Spleen (tissue), 7 donors: Measurements from ENCODE around the gene ATP2B3.

ENCODE experiments used
- POLR2A ChIP-seq, 3 donors: fragments of 450-650 bp; IDR thresholded peaks; one replicate each; pipeline ENCODE4 v1.5.1; 2017; ENCODE audit warnings: antibody characterized with exemption in 3 of 3, mild to moderate bottlenecking in 1 of 3
- TF ChIP-seq, protein P1 (sequence below), 11 experiments: fragments of 200-600 bp in 7 of 11; fragments of 450-650 bp in 4 of 11; sonication (generic) in 4 of 11; IDR thresholded peaks in 8 of 11; conservative IDR thresholded peaks in 3 of 11; 1 replicate in 7 of 11; 2 replicates in 4 of 11; pipeline versions ENCODE4 v1.4.0 to v1.8.0; 2016 to 2021; ENCODE audit warnings: antibody characterized with exemption in 11 of 11, inconsistent platforms in 4 of 11, mild to moderate bottlenecking in 1 of 11
- donor health status: DM: no; HTN: no; CAD: no; lungs with moderate emphysema.
- donor health status: DM: no; HTN: no; CAD: no.
- donor health status: DM: no; HTN: no; CAD: no.

DNA sequence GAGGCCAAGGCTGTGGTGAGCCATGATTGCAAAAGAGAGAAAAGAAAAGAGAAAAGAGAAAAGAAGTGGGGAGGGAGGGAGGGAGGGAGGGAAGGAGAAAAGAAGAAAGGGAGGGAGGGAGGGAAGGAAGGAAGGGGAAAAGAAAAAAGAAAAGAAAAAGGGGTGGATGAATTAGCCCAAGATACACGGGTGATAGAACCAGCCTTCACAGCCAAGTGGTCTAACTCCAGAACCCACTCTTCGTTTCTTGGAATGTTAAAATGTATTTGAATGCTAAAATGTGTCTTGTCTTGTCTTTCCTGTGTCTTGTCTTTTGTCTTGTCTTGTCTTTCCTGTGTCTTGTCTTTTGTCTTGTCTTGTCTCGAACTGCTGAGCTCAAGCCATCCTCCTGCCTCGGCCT is 68.4 kb downstream of the ATP2B3 start:
- TF ChIP-seq, protein P1, sequence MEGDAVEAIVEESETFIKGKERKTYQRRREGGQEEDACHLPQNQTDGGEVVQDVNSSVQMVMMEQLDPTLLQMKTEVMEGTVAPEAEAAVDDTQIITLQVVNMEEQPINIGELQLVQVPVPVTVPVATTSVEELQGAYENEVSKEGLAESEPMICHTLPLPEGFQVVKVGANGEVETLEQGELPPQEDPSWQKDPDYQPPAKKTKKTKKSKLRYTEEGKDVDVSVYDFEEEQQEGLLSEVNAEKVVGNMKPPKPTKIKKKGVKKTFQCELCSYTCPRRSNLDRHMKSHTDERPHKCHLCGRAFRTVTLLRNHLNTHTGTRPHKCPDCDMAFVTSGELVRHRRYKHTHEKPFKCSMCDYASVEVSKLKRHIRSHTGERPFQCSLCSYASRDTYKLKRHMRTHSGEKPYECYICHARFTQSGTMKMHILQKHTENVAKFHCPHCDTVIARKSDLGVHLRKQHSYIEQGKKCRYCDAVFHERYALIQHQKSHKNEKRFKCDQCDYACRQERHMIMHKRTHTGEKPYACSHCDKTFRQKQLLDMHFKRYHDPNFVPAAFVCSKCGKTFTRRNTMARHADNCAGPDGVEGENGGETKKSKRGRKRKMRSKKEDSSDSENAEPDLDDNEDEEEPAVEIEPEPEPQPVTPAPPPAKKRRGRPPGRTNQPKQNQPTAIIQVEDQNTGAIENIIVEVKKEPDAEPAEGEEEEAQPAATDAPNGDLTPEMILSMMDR (IDR thresholded peaks at IDR 0.05 in 8 of 11, conservative IDR thresholded peaks at IDR 0.05 in 3 of 11) = no peak
- TF ChIP-seq POLR2A (IDR thresholded peaks at IDR 0.05) = no peak
